ENCODE results near the gene XKR8.
A peak's percentile ranks its signal among the peaks of the same experiment; 100 is the strongest.

XKR8 gene

DNA sequence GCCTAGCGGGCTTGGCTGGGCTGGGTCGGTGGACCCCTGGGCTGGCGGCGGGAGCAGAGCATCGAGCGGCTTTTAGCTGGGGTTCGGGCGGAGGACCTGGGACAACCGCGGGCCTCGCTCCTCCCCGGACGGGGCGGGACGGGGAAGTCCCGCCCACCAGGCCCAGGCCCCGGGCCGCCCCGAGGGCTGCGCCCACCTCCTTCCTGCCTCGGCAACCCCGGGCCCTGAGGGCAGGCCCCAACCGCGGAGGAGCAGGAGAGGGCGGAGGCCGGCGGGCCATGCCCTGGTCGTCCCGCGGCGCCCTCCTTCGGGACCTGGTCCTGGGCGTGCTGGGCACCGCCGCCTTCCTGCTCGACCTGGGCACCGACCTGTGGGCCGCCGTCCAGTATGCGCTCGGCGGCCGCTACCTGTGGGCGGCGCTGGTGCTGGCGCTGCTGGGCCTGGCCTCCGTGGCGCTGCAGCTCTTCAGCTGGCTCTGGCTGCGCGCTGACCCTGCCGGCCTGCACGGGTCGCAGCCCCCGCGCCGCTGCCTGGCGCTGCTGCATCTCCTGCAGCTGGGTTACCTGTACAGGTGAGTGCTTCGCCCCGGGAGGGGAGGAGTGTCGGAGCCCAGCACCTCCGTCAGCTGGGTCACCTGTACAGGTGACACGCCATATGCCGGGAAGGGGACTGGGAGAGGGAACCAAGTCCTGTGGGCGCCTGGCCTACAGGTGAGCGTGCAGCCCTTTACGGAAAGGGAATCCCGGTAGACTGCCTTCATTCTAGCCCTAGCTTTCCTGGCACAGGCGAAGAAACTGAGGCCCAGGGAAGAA is at the start of gene XKR8:
Gene XKR8, plus strand, starts transcription at position 182 of the 812 bp plus-strand sequence. Its CDS starts 97 bp downstream, at position 279.
- Histone ChIP-seq H2AFZ (ENCODE audit: low read depth) (peak within 1 kb of the TSS; percentile 86), H3K4me2 (peak within 1 kb of the TSS; percentile 64), H3K4me1 (ENCODE audit: low read depth, poor library complexity, severe bottlenecking) (peaks cover 6% of the 10 kb centered on the region), H3K27me3 (ENCODE audit: insufficient read depth, low read depth) (no peaks in the 10 kb centered on the region), H3K36me3 (ENCODE audit: insufficient read depth) (no peaks in the 10 kb centered on the region), H3K27ac (peak within 1 kb of the TSS; percentile 4; the same call in 1 of the 2 replicates), H3K4me3 (IDR thresholded peaks at IDR 0.05; ENCODE audit: insufficient read depth, low read depth, low read length) (peak within 1 kb of the TSS; percentile 83), H4K20me1 (ENCODE audit: insufficient read depth) (no peaks in the 10 kb centered on the region), H3K79me2 (ENCODE audit: insufficient read depth, low read depth) (no peaks in the 10 kb centered on the region), H3K9ac (peak within 1 kb of the TSS; percentile 52)
- no peak for TF ChIP-seq CTCF (conservative IDR thresholded peaks at IDR 0.05; ENCODE audit: low read depth, low read length)

DNA sequence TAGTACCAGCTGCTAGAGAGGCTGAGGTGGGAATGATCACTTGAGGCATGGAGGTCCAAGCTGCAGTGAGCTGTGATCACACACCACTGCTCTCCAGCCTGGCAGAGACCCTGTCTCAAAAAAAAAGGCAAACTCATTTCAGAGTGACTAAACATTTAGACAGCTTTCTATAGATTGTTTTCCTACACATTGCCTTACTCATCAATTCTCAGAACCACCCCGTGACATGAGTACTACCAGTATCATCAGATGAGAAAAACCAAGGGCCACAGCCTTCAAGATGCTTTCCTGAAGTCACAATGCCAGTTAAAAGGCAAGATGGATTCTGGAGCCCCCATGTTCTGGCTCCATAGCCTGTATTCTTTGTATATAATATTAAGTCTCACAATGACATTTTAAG is 47.3 kb upstream of the XKR8 start:
- TF ChIP-seq CTCF (conservative IDR thresholded peaks at IDR 0.05; ENCODE audit: low read depth, low read length): no peak
- Histone ChIP-seq H2AFZ (ENCODE audit: low read depth) (no peak overlapping the region), H3K36me3 (ENCODE audit: insufficient read depth) (no peaks in the 10 kb centered on the region; the same call in 1 of the 2 replicates), H3K27me3 (ENCODE audit: insufficient read depth, low read depth) (no peaks in the 10 kb centered on the region), H3K27ac (peak overlapping the region; percentile 3; the same call in 1 of the 2 replicates), H3K9ac (no peak overlapping the region), H3K4me3 (IDR thresholded peaks at IDR 0.05; ENCODE audit: insufficient read depth, low read depth, low read length) (no peak overlapping the region), H4K20me1 (ENCODE audit: insufficient read depth) (no peaks in the 10 kb centered on the region), H3K4me1 (ENCODE audit: low read depth, poor library complexity, severe bottlenecking) (peaks cover 26% of the 10 kb centered on the region), H3K4me2 (peak overlapping the region; percentile 16; the same call in 1 of the 2 replicates), H3K79me2 (ENCODE audit: insufficient read depth, low read depth) (peaks cover 31% of the 10 kb centered on the region)

- H3K4me1 ChIP-seq (ENCODE audit: low read depth, poor library complexity, severe bottlenecking): peaks cover 26% of the 10 kb centered on the region
- peak overlapping the region; percentile 95 for H2AFZ ChIP-seq (ENCODE audit: low read depth)
- H3K9ac ChIP-seq: no peak overlapping the region; the same call in 1 of the 2 replicates
- peak overlapping the region; percentile 10 for H3K4me3 ChIP-seq (IDR thresholded peaks at IDR 0.05; ENCODE audit: insufficient read depth, low read depth, low read length)
- H3K36me3 ChIP-seq (ENCODE audit: insufficient read depth): no peaks in the 10 kb centered on the region; the same call in 1 of the 2 replicates
- peak overlapping the region; percentile 36; the same call in 1 of the 2 replicates for H3K4me2 ChIP-seq
- H3K27me3 ChIP-seq (ENCODE audit: insufficient read depth, low read depth): no peaks in the 10 kb centered on the region
- H3K27ac ChIP-seq: peak overlapping the region; percentile 61
- no peaks in the 10 kb centered on the region for H4K20me1 ChIP-seq (ENCODE audit: insufficient read depth)
- no peak for TF ChIP-seq CTCF (conservative IDR thresholded peaks at IDR 0.05; ENCODE audit: low read depth, low read length)
- H3K79me2 ChIP-seq (ENCODE audit: insufficient read depth, low read depth): peaks cover 31% of the 10 kb centered on the region
Measured at GRCh38 chr1:27915082-27915575, 44.6 kb upstream of the XKR8 start.

GRCh38 chr1:27922272-27922671 is 37.5 kb upstream of the XKR8 start:
- no peaks in the 10 kb centered on the region for H3K4me1 ChIP-seq (ENCODE audit: low read depth, poor library complexity, severe bottlenecking)
- no peaks in the 10 kb centered on the region for H3K79me2 ChIP-seq (ENCODE audit: insufficient read depth, low read depth)
- no peak overlapping the region for H3K4me3 ChIP-seq (IDR thresholded peaks at IDR 0.05; ENCODE audit: insufficient read depth, low read depth, low read length)
- no peaks in the 10 kb centered on the region for H4K20me1 ChIP-seq (ENCODE audit: insufficient read depth)
- no peak for TF ChIP-seq CTCF (conservative IDR thresholded peaks at IDR 0.05; ENCODE audit: low read depth, low read length)
- no peak overlapping the region for H3K4me2 ChIP-seq
- no peaks in the 10 kb centered on the region for H3K27me3 ChIP-seq (ENCODE audit: insufficient read depth, low read depth)
- H3K27ac ChIP-seq: no peak overlapping the region
- H2AFZ ChIP-seq (ENCODE audit: low read depth): no peak overlapping the region
- no peak overlapping the region for H3K9ac ChIP-seq
- H3K36me3 ChIP-seq (ENCODE audit: insufficient read depth): no peaks in the 10 kb centered on the region
